ENCODE data around the gene IL6R. TPM values are rescaled to one million over a fixed set of nuclear protein-coding genes. Genes with fewer than 3 reads are reported as not detected.
A peak's percentile ranks its signal among the peaks of the same experiment; 100 is the strongest.

IL6R gene
- total RNA-seq, 2 donors from 2014 or later: 31.7 to 38.2 TPM

DNA sequence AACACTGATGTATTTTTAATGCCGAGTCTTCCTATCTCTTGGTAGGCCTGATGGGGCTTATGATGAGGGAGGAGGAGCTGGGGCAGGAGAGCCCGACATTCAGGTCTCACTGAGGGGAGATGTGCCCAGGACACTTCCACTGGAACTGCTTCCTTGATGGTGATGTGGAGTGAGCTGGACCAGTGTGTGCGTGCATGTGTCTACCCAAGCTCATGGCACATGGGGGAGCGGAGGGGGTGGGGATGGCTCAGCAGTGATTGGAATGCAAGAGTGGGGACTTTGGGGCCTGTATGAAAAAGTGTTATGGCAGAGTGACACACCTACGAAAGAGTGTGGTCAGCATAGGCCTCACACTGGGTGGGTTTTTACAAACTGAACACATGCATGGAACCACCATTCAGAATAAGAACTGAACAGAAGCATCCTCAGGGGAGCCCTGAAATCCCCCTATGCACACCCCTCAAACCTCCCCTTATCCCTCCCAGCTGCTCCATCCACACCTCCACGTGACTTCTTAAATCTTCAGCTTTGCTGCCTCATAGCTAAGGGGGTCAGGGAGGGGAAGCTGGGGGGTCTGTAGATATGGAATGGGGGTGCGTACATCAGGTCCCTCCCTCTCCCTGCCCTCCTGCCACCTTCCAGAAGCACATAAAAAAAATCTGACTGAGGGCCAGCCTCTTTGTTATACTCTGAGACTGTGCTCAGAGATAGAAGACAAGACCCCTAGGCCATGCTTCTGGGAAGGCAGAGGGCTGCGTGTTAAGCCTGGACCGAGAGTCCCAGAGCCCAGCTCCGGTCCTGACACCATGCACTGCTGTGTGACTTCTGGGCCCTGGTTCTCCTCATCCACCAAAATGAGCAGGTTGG lies 11.6 kb downstream of the IL6R start:
- Histone ChIP-seq H3K9me3 (no peaks in the 10 kb centered on the region), H3K4me1 (peaks cover 16% of the 10 kb centered on the region), H3K9ac (ENCODE audit: low read depth in 2 of 2, low read length in 2 of 2) (peak overlapping the region in 1 of 2 donors; percentile 41), H3K27ac (no peak overlapping the region), H3K27me3 (no peaks in the 10 kb centered on the region), H3K36me3 (no peaks in the 10 kb centered on the region), H3K4me3 (no peak overlapping the region)
- no peak for DNase-seq
- TF ChIP-seq, protein P1, sequence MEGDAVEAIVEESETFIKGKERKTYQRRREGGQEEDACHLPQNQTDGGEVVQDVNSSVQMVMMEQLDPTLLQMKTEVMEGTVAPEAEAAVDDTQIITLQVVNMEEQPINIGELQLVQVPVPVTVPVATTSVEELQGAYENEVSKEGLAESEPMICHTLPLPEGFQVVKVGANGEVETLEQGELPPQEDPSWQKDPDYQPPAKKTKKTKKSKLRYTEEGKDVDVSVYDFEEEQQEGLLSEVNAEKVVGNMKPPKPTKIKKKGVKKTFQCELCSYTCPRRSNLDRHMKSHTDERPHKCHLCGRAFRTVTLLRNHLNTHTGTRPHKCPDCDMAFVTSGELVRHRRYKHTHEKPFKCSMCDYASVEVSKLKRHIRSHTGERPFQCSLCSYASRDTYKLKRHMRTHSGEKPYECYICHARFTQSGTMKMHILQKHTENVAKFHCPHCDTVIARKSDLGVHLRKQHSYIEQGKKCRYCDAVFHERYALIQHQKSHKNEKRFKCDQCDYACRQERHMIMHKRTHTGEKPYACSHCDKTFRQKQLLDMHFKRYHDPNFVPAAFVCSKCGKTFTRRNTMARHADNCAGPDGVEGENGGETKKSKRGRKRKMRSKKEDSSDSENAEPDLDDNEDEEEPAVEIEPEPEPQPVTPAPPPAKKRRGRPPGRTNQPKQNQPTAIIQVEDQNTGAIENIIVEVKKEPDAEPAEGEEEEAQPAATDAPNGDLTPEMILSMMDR (IDR thresholded peaks at IDR 0.05): no peak
- intact Hi-C loops (cut with DNase I): no loop called here

DNA sequence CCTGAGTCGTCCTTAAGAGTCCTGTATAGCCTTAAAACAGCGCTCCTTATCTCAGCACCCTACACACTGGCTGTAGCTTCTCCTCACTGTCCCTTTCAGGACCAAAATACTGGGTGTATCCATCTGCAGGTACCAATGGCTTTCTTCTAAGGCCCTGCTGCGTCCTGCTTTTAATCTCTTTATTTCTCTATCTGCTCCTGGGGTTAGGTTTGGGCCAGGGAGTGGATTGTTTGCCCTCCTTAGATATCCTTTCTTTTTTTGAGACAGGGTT lies 12.1 kb downstream of the IL6R start:
- TF ChIP-seq, protein P1 (IDR thresholded peaks at IDR 0.05): no peak
- no peaks in the 10 kb centered on the region for H3K9me3 ChIP-seq
- no peak overlapping the region for H3K4me3 ChIP-seq
- no peaks in the 10 kb centered on the region for H3K27me3 ChIP-seq
- H3K9ac ChIP-seq (ENCODE audit: low read depth in 2 of 2, low read length in 2 of 2): peak overlapping the region in 1 of 2 donors; percentile 41
- no peak for DNase-seq
- intact Hi-C loops (cut with DNase I): no loop called here
- H3K4me1 ChIP-seq: peaks cover 16% of the 10 kb centered on the region
- H3K27ac ChIP-seq: no peak overlapping the region
- no peaks in the 10 kb centered on the region for H3K36me3 ChIP-seq

DNA sequence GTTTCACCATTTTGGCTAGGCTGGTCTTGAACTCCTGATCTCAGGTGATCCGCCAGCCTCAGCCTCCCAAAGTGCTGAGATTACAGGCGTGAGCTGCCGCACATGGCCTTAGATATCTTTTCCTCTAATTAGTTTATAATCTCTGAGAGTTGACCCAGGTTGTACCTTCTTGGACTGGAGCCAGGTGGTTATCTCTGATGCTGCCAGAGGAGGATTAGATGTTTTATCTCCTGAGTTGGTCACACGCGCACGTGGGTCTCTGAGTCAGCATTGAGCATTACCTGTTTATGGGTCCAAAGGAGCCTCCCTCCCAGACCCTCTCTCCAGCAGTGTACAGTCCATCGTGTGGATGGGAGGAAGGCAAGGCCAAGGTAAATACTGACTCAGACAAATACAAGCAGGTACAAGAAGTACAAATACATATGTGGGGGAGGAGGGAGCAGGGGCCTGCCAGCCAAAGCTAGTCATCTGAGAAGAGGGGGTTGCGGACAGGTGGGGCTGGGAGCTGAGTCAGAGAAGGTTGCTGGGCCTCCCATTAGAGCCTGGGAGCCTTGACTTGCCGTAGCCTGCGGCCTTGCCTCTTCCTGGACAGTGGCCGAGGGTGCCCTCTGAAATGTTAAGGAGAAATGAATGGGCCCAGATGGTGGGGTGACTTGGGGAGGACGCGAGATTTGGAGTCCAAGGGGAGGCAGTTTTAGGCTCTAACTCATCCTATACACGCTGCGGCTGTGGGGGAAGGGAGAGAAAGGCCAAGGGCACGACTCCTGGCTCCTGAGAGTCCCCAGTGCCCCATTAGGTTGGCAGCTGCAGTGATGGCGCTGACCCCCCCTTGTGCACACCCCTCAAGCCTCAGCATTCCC lies 13.1 kb downstream of the IL6R start:
- Histone ChIP-seq H3K9ac (ENCODE audit: low read depth in 2 of 2, low read length in 2 of 2) (peak overlapping the region; percentile 8 to 70), H3K27me3 (no peaks in the 10 kb centered on the region), H3K27ac (peak overlapping the region; percentile 79), H3K4me3 (no peak overlapping the region), H3K36me3 (no peaks in the 10 kb centered on the region), H3K4me1 (peaks cover 16% of the 10 kb centered on the region), H3K9me3 (no peaks in the 10 kb centered on the region)
- TF ChIP-seq, protein P1 (IDR thresholded peaks at IDR 0.05): no peak
- peak; percentile 94 for DNase-seq
- intact Hi-C loops (cut with DNase I): no loop called here

DNA sequence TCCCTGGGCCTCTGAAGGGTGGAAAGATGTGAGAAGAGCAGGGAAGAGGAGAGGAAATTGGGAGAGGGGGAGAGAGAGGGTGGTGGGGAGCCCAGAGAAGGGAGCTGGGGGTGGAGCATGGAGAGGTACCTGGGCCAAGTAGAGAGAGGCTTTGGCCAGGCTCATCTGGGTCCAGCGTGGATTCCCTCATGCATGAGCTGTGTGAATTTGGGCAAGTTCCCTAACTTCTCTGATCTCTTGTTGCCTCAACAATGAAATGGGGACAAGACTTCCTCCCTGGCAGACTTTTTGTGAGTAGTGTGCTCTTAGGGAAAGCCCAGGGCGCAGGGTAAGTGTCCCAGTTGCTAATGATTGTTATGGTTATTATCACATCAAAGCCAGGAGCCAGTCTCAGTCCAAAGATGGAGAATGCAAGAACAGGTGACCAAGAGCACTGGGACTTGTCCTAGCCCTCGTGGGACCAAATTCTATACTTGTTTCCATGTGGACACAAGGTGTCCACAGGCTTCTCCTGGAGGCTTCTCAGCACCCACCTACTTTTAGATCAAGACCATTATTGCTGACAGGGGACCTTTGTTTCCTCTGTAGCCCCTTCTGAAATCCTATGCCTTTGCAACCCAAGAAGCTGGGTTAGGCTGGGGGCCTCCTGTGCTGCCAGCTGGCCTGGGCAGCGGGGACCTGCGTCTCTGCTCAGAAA lies 13.9 kb downstream of the IL6R start:
- H3K4me1 ChIP-seq: peaks cover 24% of the 10 kb centered on the region

More for the DNA sequence above, 13.9 kb downstream of the IL6R start:
- Histone ChIP-seq H3K27ac (peak overlapping the region; percentile 79), H3K36me3 (no peaks in the 10 kb centered on the region), H3K9ac (ENCODE audit: low read depth in 2 of 2, low read length in 2 of 2) (peak overlapping the region; percentile 30 to 70), H3K4me3 (no peak overlapping the region), H3K9me3 (no peaks in the 10 kb centered on the region), H3K27me3 (no peaks in the 10 kb centered on the region)
- intact Hi-C loops (cut with DNase I): no loop called here
- TF ChIP-seq, protein P1 (IDR thresholded peaks at IDR 0.05): no peak
- DNase-seq: no peak
